Cardiac muscle cell (in vitro differentiated cells and primary cell): ENCODE results near the gene SCYGR5. TPM values are rescaled to one million over a fixed set of nuclear protein-coding genes. Genes with fewer than 3 reads are reported as not detected.

ENCODE experiments used
- DNase-seq, 2 donors: peaks; one replicate each; pipeline versions ENCODE4 v3.0.0 to v3.0.0-alpha.2; 2010 to 2017; ENCODE audit warnings: low read depth in 1 of 2, low spot score in 1 of 2
- H3K27ac ChIP-seq: fragments of 200-600 bp; sonication (generic); 2 replicates; pipeline ENCODE4 v1.5.1; 2016
- H3K27me3 ChIP-seq: fragments of 200-600 bp; sonication (generic); 2 replicates; pipeline ENCODE4 v1.6.0; 2016; ENCODE audit warnings: control low read depth
- H3K36me3 ChIP-seq: fragments of 200-600 bp; sonication (generic); 2 replicates; pipeline ENCODE4 v1.5.1; 2016; ENCODE audit warnings: control low read depth
- H3K4me1 ChIP-seq: fragments of 200-600 bp; sonication (generic); 2 replicates; pipeline ENCODE4 v1.8.1; 2017; ENCODE audit warnings: low read depth, mild to moderate bottlenecking, mixed run types
- H3K4me3 ChIP-seq: fragments of 200-600 bp; sonication (generic); 2 replicates; pipeline ENCODE4 v1.5.1; 2016; ENCODE audit warnings: mild to moderate bottlenecking
- H3K9me3 ChIP-seq: fragments of 200-600 bp; sonication (generic); 2 replicates; pipeline ENCODE4 v1.5.1; 2017; ENCODE audit warnings: low read depth, mild to moderate bottlenecking, control low read depth
- CTCF ChIP-seq: IDR thresholded peaks from 2 replicates; pipeline ENCODE4 v1.5.1; 2012; ENCODE audit warnings: low read depth, mild to moderate bottlenecking, low read length
- polyA plus RNA-seq: library from polyadenylated mRNA; unstranded; fragments of >200 nt; fragmentation: Nextera tagmentation; extraction: Ambion mirVana; gene quantifications from 2 replicates; pipeline ENCODE4 v1.2.1, GENCODE V29; 2016
- total RNA-seq: library from RNA; depleted of rRNA; stranded (reverse); fragments of >200 nt; gene quantifications from 2 replicates; pipeline ENCODE4 v1.2.3, GENCODE V29; 2016

SCYGR5 gene
- total and polyA plus RNA-seq, 2 experiments from 2014 or later, result not detected

GRCh38 chr2:227703280-227703732, 36.7 kb downstream of the SCYGR5 start:
- peak in 1 of 2 donors; percentile 72 for DNase-seq
- Histone ChIP-seq H3K4me1 (no peaks in the 10 kb centered on the region), H3K36me3 (no peaks in the 10 kb centered on the region), H3K27me3 (no peaks in the 10 kb centered on the region), H3K27ac (no peak overlapping the region), H3K4me3 (no peak overlapping the region), H3K9me3 (no peaks in the 10 kb centered on the region)
- TF ChIP-seq CTCF, result no peak

- Histone ChIP-seq H3K4me1 (no peaks in the 10 kb centered on the region), H3K27me3 (no peaks in the 10 kb centered on the region), H3K27ac (no peak overlapping the region), H3K36me3 (no peaks in the 10 kb centered on the region), H3K9me3 (no peaks in the 10 kb centered on the region), H3K4me3 (no peak overlapping the region)
- peak in 1 of 2 donors; percentile 77 for DNase-seq
- TF ChIP-seq CTCF, result no peak
These were observed 37.4 kb downstream of the SCYGR5 start for GRCh38 chr2:227703961-227704360.

- no peaks in the 10 kb centered on the region for H3K27me3 ChIP-seq
- DNase-seq, result no peak
- H3K4me3 ChIP-seq, result no peak overlapping the region
- H3K36me3 ChIP-seq, result no peaks in the 10 kb centered on the region
- H3K4me1 ChIP-seq, result no peaks in the 10 kb centered on the region
- TF ChIP-seq CTCF, result no peak
- H3K27ac ChIP-seq, result no peak overlapping the region
- H3K9me3 ChIP-seq, result no peaks in the 10 kb centered on the region
These were observed 40.3 kb downstream of the SCYGR5 start for GRCh38 chr2:227706859-227707258.

- no peak for TF ChIP-seq CTCF
- H3K27ac ChIP-seq, result no peak overlapping the region
- DNase-seq, result no peak
- H3K9me3 ChIP-seq, result no peaks in the 10 kb centered on the region
- H3K36me3 ChIP-seq, result no peaks in the 10 kb centered on the region
- no peaks in the 10 kb centered on the region for H3K27me3 ChIP-seq
- H3K4me1 ChIP-seq, result no peaks in the 10 kb centered on the region
- H3K4me3 ChIP-seq, result no peak overlapping the region
These were observed 40.8 kb downstream of the SCYGR5 start for GRCh38 chr2:227707390-227707789.

- Histone ChIP-seq H3K4me1 (no peaks in the 10 kb centered on the region), H3K36me3 (no peaks in the 10 kb centered on the region), H3K4me3 (no peak overlapping the region), H3K27ac (no peak overlapping the region), H3K27me3 (no peaks in the 10 kb centered on the region), H3K9me3 (no peaks in the 10 kb centered on the region)
- TF ChIP-seq CTCF, result no peak
- DNase-seq, result no peak
These were observed 44.4 kb downstream of the SCYGR5 start for GRCh38 chr2:227710986-227711385.

GRCh38 chr2:227713291-227713690, 46.7 kb downstream of the SCYGR5 start:
- no peak overlapping the region for H3K4me3 ChIP-seq
- peak in 1 of 2 donors; percentile 32 for DNase-seq
- H3K9me3 ChIP-seq, result no peaks in the 10 kb centered on the region
- no peak for TF ChIP-seq CTCF
- no peak overlapping the region for H3K27ac ChIP-seq
- H3K27me3 ChIP-seq, result peaks cover 10% of the 10 kb centered on the region
- H3K4me1 ChIP-seq, result no peaks in the 10 kb centered on the region
- H3K36me3 ChIP-seq, result no peaks in the 10 kb centered on the region
